HTR-8/SVneo (cell line): ENCODE results near the gene PIGT.
"Not testable (repeated sequence)": the region's sequence is repeated elsewhere in the genome, so short reads cannot be mapped to it uniquely, and the experiment has no call there.

Experiments used
- DNase-seq: peaks from one replicate; pipeline ENCODE4 v3.0.0; 2011; ENCODE audit warnings: low spot score, mixed read lengths; ENCODE audit not compliant: insufficient read length
- FAIRE-seq: peaks from 2 replicates; lab custom pipeline; 2011; peaks lifted over from hg19 to GRCh38; lab: Jason Lieb, UNC

The PIGT gene

GRCh38 chr20:45459606-45460005 is 43.7 kb downstream of the PIGT start:
- no peak for FAIRE-seq
- no peak for DNase-seq

- DNase-seq: no peak
- FAIRE-seq: peak; percentile 65
Measured at GRCh38 chr20:45461225-45461624, 45.3 kb downstream of the PIGT start.

- FAIRE-seq (peak; percentile 80), DNase-seq (no peak)
Measured at GRCh38 chr20:45462711-45463509, 47.0 kb downstream of the PIGT start.

- FAIRE-seq: peak; percentile 64
- DNase-seq: no peak
Measured at GRCh38 chr20:45463709-45464108, 47.8 kb downstream of the PIGT start.

- DNase-seq: no peak
- FAIRE-seq: peak; percentile 80
Measured at GRCh38 chr20:45465491-45466266, 49.7 kb downstream of the PIGT start.

- no peak for FAIRE-seq
- DNase-seq: no peak
Measured at GRCh38 chr20:45467172-45467571, 51.2 kb downstream of the PIGT start.

- DNase-seq (no peak), FAIRE-seq (no peak)
Measured at GRCh38 chr20:45467861-45468260, 51.9 kb downstream of the PIGT start.

- FAIRE-seq (peak; percentile 76), DNase-seq (no peak)
Measured at GRCh38 chr20:45469336-45470261, 53.7 kb downstream of the PIGT start, which contains the start of gene WFDC2. TSS of gene WFDC2 (plus strand) at chr20:45469753. CDS start at chr20:45469782, 29 bp downstream.

- no peak for DNase-seq
- peak; percentile 97 for FAIRE-seq
Measured at GRCh38 chr20:45470262-45470931, 54.5 kb downstream of the PIGT start.

GRCh38 chr20:45470937-45471336 is 55.0 kb downstream of the PIGT start:
- DNase-seq (no peak), FAIRE-seq (peak; percentile 26)

GRCh38 chr20:45472286-45472685 is 56.3 kb downstream of the PIGT start:
- FAIRE-seq: peak; percentile 9

More at GRCh38 chr20:45472286-45472685, 56.3 kb downstream of the PIGT start:
- DNase-seq: not testable (repeated sequence)
